PC-9 (cell line): ENCODE results near the gene TMEM252.

Experiments
- CTCF ChIP-seq: fragments of 200-600 bp; sonication (generic); conservative IDR thresholded peaks from 2 replicates; pipeline ENCODE4 v1.6.1; 2017; ENCODE audit warnings: mixed run types, antibody characterized with exemption, mild to moderate bottlenecking, moderate library complexity
- EZH2 ChIP-seq: fragments of 200-600 bp; sonication (generic); IDR thresholded peaks from 2 replicates; pipeline ENCODE4 v1.8.0; 2017; ENCODE audit warnings: antibody characterized with exemption, low read depth

- no peak for TF ChIP-seq CTCF
- TF ChIP-seq EZH2, result no peak
Measured at GRCh38 chr9:68488126-68488525, 52.6 kb downstream of the TMEM252 start.
